Fibroblast of skin of right quadriceps (primary cell): ENCODE measurements around the gene IRF3.

Experiments
- DNase-seq: peaks from one replicate; pipeline ENCODE4 v3.0.0-alpha.2; 2013

Gene IRF3

GRCh38 chr19:49665036-49665350 lies 664 bp downstream of the IRF3 start:
- DNase-seq: no peak

DNA sequence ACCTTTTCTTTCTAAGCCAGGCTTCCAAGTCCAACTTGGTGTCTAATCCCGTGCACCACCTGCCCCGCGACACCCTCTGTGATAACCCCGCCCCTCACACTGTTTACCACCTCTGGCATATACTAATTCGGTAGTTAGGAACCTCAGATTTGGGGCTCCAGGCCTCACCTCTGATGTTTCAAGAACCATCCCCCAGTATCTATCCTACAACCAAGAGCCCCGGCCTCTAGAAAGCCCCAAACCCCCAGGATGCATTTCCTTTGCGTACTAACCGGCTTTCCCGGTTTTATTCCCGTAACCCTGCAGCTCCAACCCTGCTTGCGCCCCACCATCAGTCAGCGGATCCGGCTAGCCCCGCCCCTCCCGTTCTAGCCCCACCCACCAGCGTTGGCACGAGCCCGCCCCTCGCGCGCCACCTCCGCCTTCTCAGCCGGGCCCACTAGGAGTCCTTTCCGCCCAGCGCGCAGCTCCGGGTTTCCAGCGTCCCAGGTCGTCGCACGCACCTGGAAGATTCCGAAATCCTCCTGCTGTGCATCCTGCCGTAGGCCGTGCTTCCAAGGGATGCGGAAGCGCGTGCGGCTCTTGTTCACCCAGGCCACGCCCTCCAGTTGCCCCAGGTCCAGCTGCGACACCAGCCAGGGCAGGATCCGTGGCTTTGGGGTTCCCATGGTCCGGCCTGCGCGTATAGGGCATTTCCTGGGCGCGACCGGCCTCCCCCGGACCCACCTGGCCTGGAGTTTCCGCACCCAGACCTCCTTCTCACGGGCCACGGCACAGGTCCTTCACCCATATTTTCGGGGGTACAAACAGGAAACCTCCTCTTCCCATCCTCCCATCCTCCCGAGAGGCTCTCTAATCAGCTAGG lies 1.3 kb downstream of the IRF3 start:
- peak; percentile 68 for DNase-seq

GRCh38 chr19:49663224-49663623 lies 2.4 kb downstream of the IRF3 start:
- DNase-seq: no peak

DNA sequence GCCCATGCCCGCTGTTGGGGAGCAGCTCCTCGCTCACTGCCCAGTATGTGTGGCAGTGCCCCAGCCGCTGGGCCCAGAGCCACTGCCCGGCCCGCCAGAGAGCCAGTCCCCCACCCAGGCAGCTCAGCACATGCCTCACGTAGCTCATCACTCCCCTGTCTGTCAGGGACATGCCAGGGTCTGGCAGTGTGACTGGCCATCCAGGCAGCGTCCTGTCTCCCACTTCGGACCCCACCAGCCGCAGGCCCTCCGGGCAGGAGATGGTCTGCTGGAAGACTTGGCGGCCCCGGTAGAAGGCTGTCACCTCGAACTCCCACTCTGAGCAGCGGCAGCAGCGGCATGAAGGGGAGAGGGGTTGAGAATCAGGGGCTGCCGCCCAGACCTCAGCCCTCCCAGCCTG lies 3.6 kb downstream of the IRF3 start:
- no peak for DNase-seq

- DNase-seq: no peak
These were observed 5.2 kb downstream of the IRF3 start for GRCh38 chr19:49660338-49660961.

GRCh38 chr19:49658566-49659442 lies 6.9 kb downstream of the IRF3 start:
- no peak for DNase-seq

DNA sequence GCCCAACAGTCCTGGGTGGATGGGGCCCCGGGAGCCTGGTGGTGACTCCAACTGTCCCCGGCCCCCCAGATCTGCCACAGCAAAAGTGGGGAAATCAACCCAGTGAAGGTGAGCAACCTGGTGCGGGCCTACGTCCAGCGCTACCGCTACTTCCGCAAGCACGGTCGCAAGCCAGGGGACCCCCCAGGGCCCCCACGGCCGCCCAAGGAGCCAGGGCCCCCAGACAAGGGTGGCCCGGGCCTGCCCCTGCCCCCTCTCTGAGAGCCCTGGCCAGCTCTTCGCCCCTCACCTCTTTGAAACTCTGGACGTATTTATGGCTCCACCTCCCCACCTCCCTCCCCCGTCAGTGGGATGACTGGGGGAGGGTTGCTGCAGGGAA lies 7.5 kb downstream of the IRF3 start:
- DNase-seq: no peak

- no peak for DNase-seq
These were observed 8.0 kb downstream of the IRF3 start for GRCh38 chr19:49657493-49658138.

- no peak for DNase-seq
These were observed 9.1 kb downstream of the IRF3 start for GRCh38 chr19:49656456-49657109.

DNA sequence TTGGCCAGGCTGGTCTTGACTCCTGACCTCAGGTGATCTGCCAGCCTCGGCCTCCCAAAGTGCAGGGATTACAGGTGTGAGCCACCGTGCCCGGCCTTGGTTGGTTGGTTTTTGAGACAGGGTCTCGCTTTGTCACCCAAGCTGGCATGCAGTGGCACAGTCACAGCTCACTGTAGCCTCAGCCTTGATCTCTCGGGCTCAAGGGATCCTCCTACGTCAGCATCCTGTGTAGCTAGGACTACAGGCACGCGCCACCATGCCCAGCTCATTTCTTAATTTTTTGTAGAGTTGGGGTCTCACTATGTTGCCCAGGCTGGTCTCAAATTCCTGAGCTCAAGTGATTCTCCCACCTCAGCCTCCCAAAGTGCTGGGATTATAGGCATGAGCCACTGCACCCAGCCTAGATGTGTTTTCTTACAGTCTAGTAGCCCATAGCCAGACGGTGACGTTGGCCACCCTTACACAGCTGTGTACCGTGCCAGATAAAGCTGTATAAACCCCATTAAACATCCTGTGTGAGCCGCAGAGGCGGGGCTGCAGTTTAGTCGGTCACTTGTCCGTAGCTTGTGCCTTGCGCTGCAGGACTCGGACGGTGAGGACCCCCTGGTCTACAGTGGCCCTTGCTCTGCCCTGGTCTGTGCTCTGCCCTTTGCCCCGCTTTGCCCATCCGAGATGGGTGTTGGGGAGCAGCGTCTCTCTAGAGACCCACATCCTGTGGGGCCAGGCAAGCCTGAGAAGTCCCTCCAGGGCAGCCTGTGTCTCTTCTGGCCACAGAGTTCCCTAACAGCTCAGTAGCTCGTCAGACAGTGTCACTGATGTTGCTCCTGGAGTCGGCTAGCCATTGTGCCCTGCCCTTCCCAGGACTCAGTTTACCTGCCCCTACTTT lies 9.8 kb downstream of the IRF3 start:
- DNase-seq: no peak

DNA sequence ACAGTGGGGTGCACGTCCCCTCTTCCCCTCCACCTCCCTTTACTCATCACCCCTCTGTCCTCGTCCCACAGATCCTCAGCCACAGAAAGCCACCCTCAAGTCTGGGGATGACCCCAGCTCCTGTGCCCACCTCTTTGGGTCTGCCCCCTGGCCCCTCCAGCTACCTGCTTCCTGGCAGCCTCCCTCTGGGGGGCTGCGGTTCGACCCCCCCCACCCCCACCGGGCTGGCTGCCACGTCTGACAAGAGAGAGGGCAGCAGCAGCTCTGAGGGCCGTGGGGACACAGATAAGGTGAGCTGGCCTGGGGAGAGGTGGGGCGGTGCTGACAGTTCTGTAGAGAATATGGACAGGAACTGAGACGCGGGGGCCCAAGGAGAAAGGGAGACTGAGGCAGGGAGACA lies 11.1 kb downstream of the IRF3 start:
- no peak for DNase-seq

DNA sequence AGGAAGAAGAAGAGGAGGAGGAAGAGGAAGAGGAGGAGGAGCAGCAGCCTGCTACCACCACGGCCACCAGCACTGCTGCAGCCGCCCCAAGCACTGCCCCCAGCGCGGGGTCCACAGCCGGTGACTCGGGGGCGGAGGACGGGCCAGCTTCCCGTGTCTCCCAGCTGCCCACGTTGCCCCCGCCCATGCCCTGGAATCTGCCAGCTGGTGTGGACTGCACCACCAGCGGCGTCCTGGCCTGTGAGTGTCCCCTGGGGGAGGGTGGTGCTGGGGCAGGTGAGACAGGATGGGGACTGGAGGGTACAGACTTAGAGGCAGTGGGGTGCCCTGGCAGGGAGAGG lies 12.2 kb downstream of the IRF3 start:
- DNase-seq: no peak

- DNase-seq: no peak
These were observed 12.8 kb downstream of the IRF3 start for GRCh38 chr19:49652551-49653465.

DNA sequence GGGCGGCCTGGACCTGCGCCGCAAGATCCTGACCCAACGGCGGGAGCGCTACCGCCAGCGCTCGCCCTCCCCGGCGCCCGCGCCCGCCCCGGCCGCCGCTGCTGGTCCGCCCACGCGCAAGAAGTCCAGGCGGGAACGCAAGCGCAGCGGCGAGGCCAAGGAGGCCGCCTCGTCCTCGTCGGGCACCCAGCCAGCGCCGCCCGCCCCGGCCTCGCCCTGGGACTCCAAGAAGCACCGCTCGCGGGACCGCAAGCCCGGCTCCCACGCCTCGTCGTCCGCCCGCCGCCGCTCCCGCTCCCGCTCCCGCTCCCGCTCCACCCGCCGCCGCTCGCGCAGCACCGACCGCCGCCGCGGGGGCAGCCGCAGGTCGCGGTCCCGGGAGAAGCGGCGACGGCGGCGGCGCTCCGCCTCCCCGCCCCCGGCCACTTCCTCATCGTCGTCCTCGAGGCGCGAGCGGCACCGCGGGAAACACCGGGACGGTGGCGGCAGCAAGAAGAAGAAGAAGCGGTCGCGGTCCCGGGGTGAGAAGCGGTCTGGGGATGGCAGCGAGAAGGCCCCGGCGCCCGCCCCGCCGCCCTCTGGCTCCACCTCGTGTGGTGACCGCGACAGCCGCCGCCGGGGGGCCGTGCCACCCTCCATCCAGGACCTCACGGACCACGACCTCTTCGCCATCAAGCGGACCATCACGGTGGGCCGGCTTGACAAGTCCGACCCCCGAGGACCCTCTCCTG lies 13.7 kb downstream of the IRF3 start:
- DNase-seq: no peak

- DNase-seq: no peak
These were observed 14.4 kb downstream of the IRF3 start for GRCh38 chr19:49651029-49651819.

- no peak for DNase-seq
These were observed 19.1 kb downstream of the IRF3 start for GRCh38 chr19:49646586-49646985.

DNA sequence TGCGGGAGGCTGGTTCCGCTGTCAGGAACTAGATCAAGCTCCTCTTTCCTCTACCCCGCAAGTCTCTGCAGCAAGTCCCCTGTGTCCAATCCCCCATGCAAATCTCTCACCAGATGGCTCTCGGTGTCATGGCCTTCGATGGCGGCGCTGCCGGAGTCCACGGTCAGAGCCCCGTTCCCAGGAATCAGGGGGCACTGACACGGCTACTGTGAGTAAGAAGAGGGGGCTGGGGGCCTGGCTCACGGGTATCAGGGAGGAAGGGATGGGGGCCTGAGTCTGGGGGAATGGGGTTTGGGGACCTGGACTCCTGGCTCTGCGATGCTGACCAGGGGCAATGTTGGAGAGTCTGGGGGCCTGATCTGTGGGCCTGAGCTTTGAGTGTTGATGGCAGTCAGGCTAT lies 19.7 kb downstream of the IRF3 start:
- DNase-seq: no peak

GRCh38 chr19:49645592-49645991 lies 20.1 kb downstream of the IRF3 start:
- DNase-seq: no peak

GRCh38 chr19:49643466-49643865 lies 22.2 kb downstream of the IRF3 start:
- no peak for DNase-seq
